ENCODE measurements around the gene ARAP1.

The ARAP1 gene

DNA sequence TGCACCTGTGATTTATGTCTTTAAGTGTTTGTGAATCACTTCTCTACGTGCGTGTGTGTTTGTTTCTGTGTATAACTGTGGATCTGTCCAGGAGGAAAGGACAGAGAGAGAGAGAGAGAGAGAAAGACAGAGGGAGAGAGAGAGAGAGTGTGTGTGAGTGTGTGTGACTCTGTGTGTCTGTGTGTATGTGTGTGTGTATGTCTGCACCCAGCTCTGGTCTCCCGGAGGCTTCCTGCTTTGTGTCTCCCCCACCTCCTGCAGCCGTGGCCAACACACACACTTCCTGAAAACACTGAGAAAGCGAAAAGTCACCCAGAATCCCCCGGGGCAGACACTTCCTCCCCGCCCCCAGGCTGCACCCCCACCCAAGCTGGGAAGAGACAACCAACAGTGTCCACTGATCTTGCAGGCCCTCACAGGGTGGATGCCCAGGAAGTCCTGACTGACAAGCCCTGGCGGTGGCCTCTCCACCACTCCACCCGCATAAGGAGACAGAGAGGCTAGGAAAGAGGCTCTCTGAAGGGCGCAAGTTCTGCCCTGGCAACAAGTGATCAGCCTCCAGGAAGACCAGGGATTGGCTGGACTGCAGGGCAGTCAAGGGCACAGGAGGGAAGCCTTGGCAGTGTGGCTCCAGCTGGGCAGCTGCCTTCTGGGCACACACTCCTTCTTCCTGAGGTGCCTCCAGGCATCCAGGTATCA is 30.0 kb downstream of the ARAP1 start:
- DNase-seq = peak; percentile 84
- Histone ChIP-seq H3K9me3 (ENCODE audit: severe bottlenecking) (no peaks in the 10 kb centered on the region), H3K36me3 (peaks cover 20% of the 10 kb centered on the region), H3K27me3 (ENCODE audit: insufficient read depth, low read depth, severe bottlenecking) (no peaks in the 10 kb centered on the region), H3K4me3 (ENCODE audit: low read depth, low read length) (peak overlapping the region; percentile 2; the same call in 1 of the 2 replicates), H3K27ac (peak overlapping the region; percentile 74)
- TF ChIP-seq CTCF (IDR thresholded peaks at IDR 0.05; ENCODE audit: low read depth, low read length) = no peak

DNA sequence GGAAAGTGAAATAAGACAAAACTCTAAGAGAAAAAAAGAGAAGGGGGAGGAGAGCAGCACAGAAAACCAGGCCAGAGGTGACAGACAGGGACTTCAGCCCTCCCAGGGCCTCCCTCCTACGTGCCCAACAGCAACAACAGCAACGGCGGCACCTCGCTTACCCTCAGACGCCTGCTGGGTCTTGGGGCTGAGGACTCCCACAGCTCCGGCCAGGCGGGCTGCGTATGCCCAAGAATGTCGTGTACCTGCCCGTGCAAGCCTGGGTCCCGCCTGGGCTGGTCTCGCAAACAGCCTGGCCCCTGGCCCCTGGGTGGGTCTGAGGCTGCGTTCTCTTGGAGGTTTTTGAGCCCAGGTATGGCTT is 30.5 kb downstream of the ARAP1 start:
- no peak for TF ChIP-seq CTCF (IDR thresholded peaks at IDR 0.05; ENCODE audit: low read depth, low read length)
- Histone ChIP-seq H3K27me3 (ENCODE audit: insufficient read depth, low read depth, severe bottlenecking) (no peaks in the 10 kb centered on the region), H3K4me3 (ENCODE audit: low read depth, low read length) (peak overlapping the region; percentile 2; the same call in 1 of the 2 replicates), H3K27ac (peak overlapping the region; percentile 74), H3K9me3 (ENCODE audit: severe bottlenecking) (no peaks in the 10 kb centered on the region), H3K36me3 (peaks cover 20% of the 10 kb centered on the region)
- no peak for DNase-seq

DNA sequence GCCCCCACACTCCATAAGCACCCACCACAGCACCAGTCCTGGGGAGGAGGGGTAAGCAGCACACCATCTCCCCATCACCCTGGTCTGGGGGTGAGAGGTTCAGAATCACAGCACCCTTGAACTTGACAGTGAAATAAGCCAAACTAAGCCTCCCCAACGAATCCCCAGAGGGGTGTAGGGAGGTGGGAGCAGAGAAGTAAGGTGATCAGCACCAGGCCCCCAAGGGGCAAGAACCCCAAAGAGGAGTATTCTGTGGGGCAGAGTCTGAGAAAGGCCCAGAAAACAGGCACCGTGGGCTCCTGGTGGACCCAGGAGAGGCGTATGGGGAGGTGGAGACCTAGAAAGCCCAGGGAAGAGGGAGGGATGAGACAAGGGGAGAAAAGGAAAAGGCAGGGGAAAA is 30.9 kb downstream of the ARAP1 start:
- H3K36me3 ChIP-seq = peaks cover 20% of the 10 kb centered on the region
- no peak for TF ChIP-seq CTCF (IDR thresholded peaks at IDR 0.05; ENCODE audit: low read depth, low read length)
- no peak overlapping the region; the same call in 1 of the 2 replicates for H3K27ac ChIP-seq
- H3K4me3 ChIP-seq (ENCODE audit: low read depth, low read length) = no peak overlapping the region
- H3K9me3 ChIP-seq (ENCODE audit: severe bottlenecking) = no peaks in the 10 kb centered on the region
- H3K27me3 ChIP-seq (ENCODE audit: insufficient read depth, low read depth, severe bottlenecking) = no peaks in the 10 kb centered on the region
- no peak for DNase-seq

DNA sequence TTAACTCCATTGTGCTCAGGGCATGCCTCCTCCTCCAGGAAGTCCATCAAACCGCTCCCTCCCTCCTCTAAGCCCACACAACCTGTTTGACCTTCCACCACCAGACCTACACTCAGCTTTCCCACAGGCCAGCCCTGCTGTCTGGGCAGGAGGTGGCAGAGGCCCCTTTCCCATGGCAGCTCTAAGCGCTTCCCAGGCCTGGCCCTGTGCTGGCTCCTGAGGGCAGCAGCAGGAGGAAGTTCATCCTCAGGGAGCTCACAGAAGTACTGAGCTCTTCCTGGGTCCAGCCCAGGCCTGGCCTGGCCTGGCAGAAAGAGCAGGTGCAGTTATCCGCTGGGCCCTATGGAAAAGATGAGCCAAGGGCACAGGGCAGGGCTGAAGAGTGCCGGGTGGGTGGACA is 31.4 kb downstream of the ARAP1 start:
- Histone ChIP-seq H3K36me3 (peaks cover 19% of the 10 kb centered on the region), H3K4me3 (ENCODE audit: low read depth, low read length) (no peak overlapping the region), H3K27me3 (ENCODE audit: insufficient read depth, low read depth, severe bottlenecking) (no peaks in the 10 kb centered on the region), H3K9me3 (ENCODE audit: severe bottlenecking) (no peaks in the 10 kb centered on the region), H3K27ac (no peak overlapping the region)
- no peak for TF ChIP-seq CTCF (IDR thresholded peaks at IDR 0.05; ENCODE audit: low read depth, low read length)
- no peak for DNase-seq

- Histone ChIP-seq H3K36me3 (peaks cover 15% of the 10 kb centered on the region), H3K27me3 (ENCODE audit: insufficient read depth, low read depth, severe bottlenecking) (no peaks in the 10 kb centered on the region), H3K4me3 (ENCODE audit: low read depth, low read length) (no peak overlapping the region), H3K9me3 (ENCODE audit: severe bottlenecking) (no peaks in the 10 kb centered on the region), H3K27ac (no peak overlapping the region)
- no peak for DNase-seq
- no peak for TF ChIP-seq CTCF (IDR thresholded peaks at IDR 0.05; ENCODE audit: low read depth, low read length)
These were observed 32.2 kb downstream of the ARAP1 start for GRCh38 chr11:72720047-72720446.

DNA sequence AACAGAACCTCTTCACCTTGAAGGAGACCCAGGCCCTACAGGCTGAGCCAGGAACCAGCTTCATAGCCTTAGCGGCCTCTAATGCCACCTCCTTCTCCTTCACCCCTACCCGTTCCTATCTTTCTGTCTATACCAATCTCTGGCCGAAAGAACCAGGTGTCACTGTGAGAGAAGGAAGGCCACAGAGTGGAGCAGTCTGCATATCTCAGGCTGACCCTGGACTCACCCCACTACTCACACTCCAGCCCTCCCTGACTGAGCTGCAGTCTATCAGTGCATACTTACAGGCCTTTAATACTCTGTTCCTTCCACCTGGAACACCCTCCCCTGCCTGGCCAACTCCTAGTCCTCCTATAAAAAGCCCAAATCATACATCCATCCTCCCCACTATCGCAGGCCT is 32.7 kb downstream of the ARAP1 start:
- no peak overlapping the region for H3K4me3 ChIP-seq (ENCODE audit: low read depth, low read length)
- peaks cover 13% of the 10 kb centered on the region for H3K36me3 ChIP-seq
- no peak for TF ChIP-seq CTCF (IDR thresholded peaks at IDR 0.05; ENCODE audit: low read depth, low read length)
- H3K27ac ChIP-seq = no peak overlapping the region
- no peaks in the 10 kb centered on the region for H3K27me3 ChIP-seq (ENCODE audit: insufficient read depth, low read depth, severe bottlenecking)
- DNase-seq = no peak
- no peaks in the 10 kb centered on the region for H3K9me3 ChIP-seq (ENCODE audit: severe bottlenecking)

Data from WERI-Rb-1 (cell line).